Naive B cell (primary cell): Measurements from ENCODE around the gene USH2A. TPM values are rescaled to one million over a fixed set of nuclear protein-coding genes. Genes with fewer than 3 reads are reported as not detected.
A peak's percentile ranks its signal among the peaks of the same experiment; 100 is the strongest.

Source experiments
- ATAC-seq, 2 donors: fragments of 150-1000 bp; cut with Tn5 transposase; 2 replicates each; pipeline ENCODE4 v1.10.0; 2021; ENCODE audit warnings: low read depth in 2 of 2, mild to moderate bottlenecking in 2 of 2, moderate library complexity in 2 of 2
- DNase-seq: peaks from one replicate; pipeline ENCODE4 v3.0.0; 2022
- H3K27ac Mint-ChIP-seq, 6 donors: one replicate each; pipeline ENCODE4 v1.8.0; 2020 to 2022; ENCODE audit warnings: mild to moderate bottlenecking in 6 of 6, mixed read lengths in 6 of 6, moderate library complexity in 5 of 6, inconsistent platforms in 2 of 6
- H3K27me3 Mint-ChIP-seq, 3 donors: one replicate each; pipeline ENCODE4 v1.8.0; 2021 to 2022; ENCODE audit warnings: mixed read lengths in 3 of 3, mild to moderate bottlenecking in 1 of 3
- H3K36me3 Mint-ChIP-seq, 2 donors: one replicate each; pipeline ENCODE4 v1.8.0; 2020 to 2022; ENCODE audit warnings: mixed read lengths in 2 of 2, inconsistent platforms in 1 of 2, mild to moderate bottlenecking in 1 of 2
- H3K4me1 Mint-ChIP-seq, 3 donors: one replicate each; pipeline ENCODE4 v1.8.0; 2020 to 2022; ENCODE audit warnings: mixed read lengths in 3 of 3, inconsistent platforms in 1 of 3, mild to moderate bottlenecking in 1 of 3, moderate library complexity in 1 of 3
- H3K4me3 Mint-ChIP-seq, 8 donors: one replicate each; pipeline ENCODE4 v1.8.0; 2020 to 2022; ENCODE audit warnings: mild to moderate bottlenecking in 8 of 8, mixed read lengths in 8 of 8, moderate library complexity in 8 of 8, inconsistent platforms in 2 of 8
- H3K9me3 Mint-ChIP-seq, 7 donors: one replicate each; pipeline ENCODE4 v1.8.0; 2020 to 2022; ENCODE audit warnings: mixed read lengths in 7 of 7, mild to moderate bottlenecking in 5 of 7, inconsistent platforms in 2 of 7, moderate library complexity in 1 of 7
- polyA plus RNA-seq, 6 donors: library from polyadenylated mRNA; unstranded; fragments of 300-500 nt; fragmentation: Illumina TruSeq; gene quantifications; one replicate each; pipeline ENCODE4 v1.2.3, GENCODE V29; 2021; ENCODE audit warnings: low read depth in 6 of 6

USH2A gene
- polyA plus RNA-seq, 6 donors from 2014 or later = not detected

DNA sequence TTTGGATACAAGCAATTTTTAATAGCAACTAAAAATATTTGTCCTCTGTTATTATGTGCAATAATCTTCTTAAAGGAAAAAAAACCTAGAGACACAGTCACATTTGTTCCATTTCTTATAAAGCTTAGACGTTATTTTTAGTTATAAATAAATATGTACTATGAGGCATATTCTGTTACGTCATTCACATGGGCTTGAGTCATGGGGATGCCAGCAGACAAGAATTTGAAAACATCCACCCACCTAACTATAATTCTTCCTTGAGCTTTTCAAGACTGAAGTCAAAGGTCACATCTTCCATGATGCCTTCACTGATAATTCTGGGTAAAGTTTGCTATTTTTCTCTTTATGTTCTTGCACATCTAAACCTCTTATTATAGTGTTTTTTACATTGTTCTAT is 587.3 kb downstream of the USH2A start:
- no peak overlapping the region for H3K4me3 Mint-ChIP-seq
- H3K27me3 Mint-ChIP-seq = no peaks in the 10 kb centered on the region
- DNase-seq = no peak
- no peaks in the 10 kb centered on the region for H3K36me3 Mint-ChIP-seq
- no peak for ATAC-seq
- H3K9me3 Mint-ChIP-seq = peaks cover 0 to 13% (median 3%) of the 10 kb centered on the region in 7 donors
- H3K4me1 Mint-ChIP-seq = no peaks in the 10 kb centered on the region
- H3K27ac Mint-ChIP-seq = no peak overlapping the region

DNA sequence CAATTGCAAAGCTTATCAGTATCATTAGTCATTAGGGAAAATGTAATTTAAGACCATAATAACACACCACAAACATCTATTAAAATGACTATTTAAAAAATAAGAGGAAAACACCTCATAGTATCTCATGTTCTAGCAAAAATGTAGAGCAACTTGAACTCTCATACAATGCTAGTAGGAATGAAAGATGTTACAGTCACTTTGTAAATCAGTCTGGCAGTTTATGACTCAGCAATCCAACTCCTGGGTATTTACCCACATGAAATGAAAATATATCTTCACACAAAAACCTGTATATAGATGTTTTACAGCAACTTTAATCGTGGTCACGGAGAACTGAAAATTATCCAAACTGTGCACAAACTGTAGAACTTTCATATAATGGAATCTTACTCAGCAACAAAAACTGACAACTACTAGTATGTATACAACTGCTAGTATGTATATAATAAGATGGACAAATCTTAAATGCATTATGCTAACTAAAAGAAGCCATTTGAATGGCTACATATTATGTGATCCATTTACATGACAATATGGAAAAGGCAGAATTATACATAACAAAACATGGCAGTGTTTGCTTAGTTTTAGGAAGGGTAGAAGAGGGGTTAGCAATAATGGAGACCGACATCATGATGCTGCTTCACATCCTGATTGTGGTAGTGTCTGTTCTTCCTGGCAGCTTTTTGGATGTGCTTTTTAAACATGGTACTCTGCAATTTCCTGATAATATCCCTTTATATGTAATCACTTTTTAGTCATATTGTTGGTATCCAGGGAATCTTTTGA is 589.1 kb downstream of the USH2A start:
- H3K27ac Mint-ChIP-seq = no peak overlapping the region
- no peak for DNase-seq
- H3K27me3 Mint-ChIP-seq = no peaks in the 10 kb centered on the region
- peaks cover 0 to 15% (median 3%) of the 10 kb centered on the region in 7 donors for H3K9me3 Mint-ChIP-seq
- H3K36me3 Mint-ChIP-seq = no peaks in the 10 kb centered on the region
- ATAC-seq = no peak
- H3K4me3 Mint-ChIP-seq = no peak overlapping the region
- no peaks in the 10 kb centered on the region for H3K4me1 Mint-ChIP-seq

DNA sequence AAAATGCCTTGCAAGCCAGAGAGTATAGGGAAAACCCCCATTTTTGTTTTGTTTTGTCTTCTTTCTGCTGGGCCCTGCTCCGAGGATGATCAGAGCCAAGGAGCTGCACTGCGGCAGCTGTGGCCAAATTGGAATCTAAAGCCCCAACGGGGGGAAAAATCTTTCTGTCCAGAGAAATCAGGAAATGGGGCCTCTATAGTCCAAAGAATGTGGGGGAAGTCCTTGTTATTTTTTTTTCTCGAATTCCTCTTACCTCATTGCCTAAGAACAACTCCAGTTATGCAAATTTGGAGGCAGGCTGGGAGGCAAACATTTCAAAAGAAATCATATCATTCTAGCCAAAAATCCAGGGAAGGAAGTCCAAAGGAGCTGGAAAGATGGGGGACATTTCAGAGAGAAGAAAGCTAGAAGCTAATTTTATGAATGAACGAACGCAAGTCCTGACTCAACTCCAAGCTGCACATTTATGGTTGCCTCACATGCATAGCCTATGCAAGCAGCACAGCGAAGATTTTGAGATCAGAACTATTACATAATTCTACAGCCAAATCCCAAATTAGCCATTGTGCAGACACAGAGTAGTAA is 592.9 kb downstream of the USH2A start:
- Mint-ChIP-seq H3K4me3 (no peak overlapping the region), H3K4me1 (no peaks in the 10 kb centered on the region), H3K27ac (no peak overlapping the region), H3K36me3 (no peaks in the 10 kb centered on the region), H3K9me3 (peaks cover 0 to 15% (median 3%) of the 10 kb centered on the region in 7 donors), H3K27me3 (no peaks in the 10 kb centered on the region)
- DNase-seq (no peak), ATAC-seq (no peak)

DNA sequence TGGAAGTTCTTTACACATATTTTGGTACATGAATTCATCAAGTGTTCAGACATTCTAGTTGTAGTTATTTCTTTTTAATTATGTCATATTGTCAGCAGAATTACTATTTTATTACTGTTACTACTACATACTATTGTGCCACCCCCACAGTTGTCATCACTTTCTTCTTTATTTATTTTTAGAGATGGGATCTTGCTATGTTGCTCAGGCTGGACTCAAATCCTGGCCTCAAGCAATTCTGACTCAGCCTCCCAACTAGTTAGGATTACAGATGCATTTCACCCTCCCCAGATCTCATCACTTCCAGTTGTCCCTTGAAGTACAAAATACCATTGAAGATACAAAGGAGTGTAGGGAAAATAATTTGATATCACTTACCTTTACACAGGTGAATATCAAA is 598.2 kb downstream of the USH2A start:
- no peaks in the 10 kb centered on the region for H3K36me3 Mint-ChIP-seq
- H3K27me3 Mint-ChIP-seq = no peaks in the 10 kb centered on the region
- H3K27ac Mint-ChIP-seq = peak overlapping the region in 1 of 6 donors; percentile 5
- ATAC-seq (no peak), DNase-seq (no peak)
- H3K4me3 Mint-ChIP-seq = no peak overlapping the region
- H3K9me3 Mint-ChIP-seq = peaks cover 0 to 18% (median 5%) of the 10 kb centered on the region in 7 donors
- H3K4me1 Mint-ChIP-seq = no peaks in the 10 kb centered on the region

DNA sequence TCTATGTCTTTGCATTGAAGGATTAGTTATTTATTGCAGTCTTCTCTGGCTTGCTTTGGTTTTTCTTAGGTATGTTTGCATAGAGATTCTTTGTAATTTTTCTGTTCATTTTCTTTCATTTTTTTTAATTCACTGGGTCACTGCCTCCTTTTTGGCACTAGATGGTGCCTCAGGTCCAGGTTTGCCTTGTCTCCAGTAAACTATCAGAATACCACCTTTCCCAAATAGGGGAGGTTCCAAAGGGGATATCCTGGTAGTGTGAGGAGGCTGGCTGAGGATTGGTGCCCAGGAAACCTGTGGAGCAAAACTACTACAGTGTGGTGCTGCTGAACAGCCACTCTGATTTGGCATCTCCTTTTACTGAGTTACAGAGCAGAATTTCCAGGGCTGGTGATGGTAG is 599.0 kb downstream of the USH2A start:
- no peaks in the 10 kb centered on the region for H3K4me1 Mint-ChIP-seq
- peaks cover 0 to 18% (median 5%) of the 10 kb centered on the region in 7 donors for H3K9me3 Mint-ChIP-seq
- H3K4me3 Mint-ChIP-seq = no peak overlapping the region
- no peaks in the 10 kb centered on the region for H3K27me3 Mint-ChIP-seq
- H3K27ac Mint-ChIP-seq = no peak overlapping the region
- H3K36me3 Mint-ChIP-seq = no peaks in the 10 kb centered on the region
- no peak for ATAC-seq
- DNase-seq = no peak

DNA sequence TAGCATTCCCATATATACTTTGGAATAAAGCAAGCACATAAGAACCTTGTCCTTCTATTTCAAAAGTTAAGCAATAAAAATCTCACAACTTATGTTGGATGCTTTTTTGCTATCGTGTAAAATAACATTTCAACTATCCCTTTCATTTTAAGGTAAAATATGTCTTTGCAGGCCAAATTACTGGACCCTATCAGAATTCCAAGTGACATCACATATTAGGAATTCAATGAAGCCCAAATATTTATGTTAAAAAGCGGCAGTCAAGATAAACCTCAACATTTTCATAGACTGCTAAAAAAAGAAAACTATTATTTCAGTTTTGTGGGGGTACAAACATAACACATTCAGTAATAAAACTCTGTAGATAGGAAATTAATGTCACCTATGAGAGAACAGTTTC is 604.1 kb downstream of the USH2A start:
- H3K4me1 Mint-ChIP-seq = no peaks in the 10 kb centered on the region
- H3K27ac Mint-ChIP-seq = no peak overlapping the region
- DNase-seq (no peak), ATAC-seq (no peak)
- no peak overlapping the region for H3K4me3 Mint-ChIP-seq
- H3K9me3 Mint-ChIP-seq = peaks cover 0 to 18% (median 4%) of the 10 kb centered on the region in 7 donors
- H3K36me3 Mint-ChIP-seq = no peaks in the 10 kb centered on the region
- H3K27me3 Mint-ChIP-seq = no peaks in the 10 kb centered on the region

DNA sequence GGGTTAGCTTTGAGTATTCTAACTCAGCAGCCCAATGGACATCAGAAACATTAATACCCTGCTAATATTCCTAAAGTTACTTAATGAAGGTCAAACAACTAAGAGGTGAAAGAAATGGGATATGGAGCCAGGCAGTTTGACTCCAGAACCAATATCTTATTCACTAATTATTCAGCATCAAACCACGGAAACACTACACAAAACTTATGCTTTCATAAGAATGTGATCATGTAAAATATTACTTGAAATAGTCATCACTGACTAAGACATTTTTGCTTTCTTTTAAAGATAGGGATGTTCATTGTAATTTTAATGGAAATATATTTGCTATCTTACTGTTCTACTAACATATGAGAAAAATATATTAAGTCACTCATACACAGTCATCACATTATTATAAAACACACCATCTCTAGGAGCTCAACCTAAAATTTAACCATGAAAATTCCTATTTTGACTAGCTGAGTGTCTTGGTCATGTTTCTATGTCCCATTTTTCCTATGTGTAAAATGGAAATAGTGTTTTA is 615.3 kb downstream of the USH2A start:
- no peak overlapping the region for H3K27ac Mint-ChIP-seq
- no peaks in the 10 kb centered on the region for H3K4me1 Mint-ChIP-seq
- DNase-seq = no peak
- no peaks in the 10 kb centered on the region for H3K36me3 Mint-ChIP-seq
- peaks cover under 1 to 22% (median 14%) of the 10 kb centered on the region in 7 donors for H3K9me3 Mint-ChIP-seq
- ATAC-seq = no peak
- H3K4me3 Mint-ChIP-seq = no peak overlapping the region
- H3K27me3 Mint-ChIP-seq = no peaks in the 10 kb centered on the region

DNA sequence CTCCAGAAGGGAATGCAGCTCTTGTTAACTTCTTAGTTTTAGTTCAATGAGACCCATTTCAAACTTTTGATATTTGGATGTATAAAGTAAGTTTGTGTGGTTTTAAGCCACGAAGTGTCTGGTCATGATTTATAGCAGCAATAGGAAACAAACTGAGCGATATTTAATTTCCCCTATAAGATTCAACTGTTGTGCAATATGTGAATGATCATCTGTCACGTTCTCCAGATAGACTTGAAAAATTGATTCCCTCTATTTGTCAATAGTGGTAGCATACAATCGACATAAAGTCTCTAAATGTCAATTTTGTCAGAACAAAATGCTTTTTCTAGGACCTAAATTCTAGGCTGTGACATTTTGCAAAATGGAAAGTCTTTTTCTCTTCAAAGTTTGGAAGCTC is 616.0 kb downstream of the USH2A start:
- Mint-ChIP-seq H3K27ac (no peak overlapping the region), H3K9me3 (peaks cover 0 to 16% (median 9%) of the 10 kb centered on the region in 7 donors), H3K27me3 (no peaks in the 10 kb centered on the region), H3K36me3 (no peaks in the 10 kb centered on the region), H3K4me1 (no peaks in the 10 kb centered on the region), H3K4me3 (no peak overlapping the region)
- DNase-seq (no peak), ATAC-seq (no peak)

DNA sequence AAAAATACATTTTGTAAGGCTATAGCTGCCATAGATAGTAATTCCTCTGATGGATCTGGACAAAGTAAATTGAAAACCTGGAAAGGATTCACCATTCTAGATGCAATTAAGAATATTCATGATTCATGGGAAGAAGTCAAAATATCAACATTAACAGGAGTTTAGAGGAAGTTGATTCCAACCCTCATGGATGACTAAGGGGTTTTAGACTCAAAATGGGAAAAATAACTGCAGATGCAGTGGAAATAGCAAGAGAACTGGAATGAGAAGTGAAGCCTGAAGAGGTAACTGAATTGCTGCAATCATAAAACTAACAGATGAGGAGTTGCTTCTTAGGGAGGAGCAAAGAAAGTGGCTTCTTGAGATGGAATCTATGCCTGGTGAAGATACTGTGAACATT is 625.4 kb downstream of the USH2A start:
- H3K9me3 Mint-ChIP-seq = peaks cover 0 to 8% (median 3%) of the 10 kb centered on the region in 7 donors
- no peaks in the 10 kb centered on the region for H3K36me3 Mint-ChIP-seq
- no peaks in the 10 kb centered on the region for H3K4me1 Mint-ChIP-seq
- no peak for ATAC-seq
- no peak overlapping the region for H3K27ac Mint-ChIP-seq
- H3K27me3 Mint-ChIP-seq = no peaks in the 10 kb centered on the region
- H3K4me3 Mint-ChIP-seq = no peak overlapping the region
- DNase-seq = no peak

DNA sequence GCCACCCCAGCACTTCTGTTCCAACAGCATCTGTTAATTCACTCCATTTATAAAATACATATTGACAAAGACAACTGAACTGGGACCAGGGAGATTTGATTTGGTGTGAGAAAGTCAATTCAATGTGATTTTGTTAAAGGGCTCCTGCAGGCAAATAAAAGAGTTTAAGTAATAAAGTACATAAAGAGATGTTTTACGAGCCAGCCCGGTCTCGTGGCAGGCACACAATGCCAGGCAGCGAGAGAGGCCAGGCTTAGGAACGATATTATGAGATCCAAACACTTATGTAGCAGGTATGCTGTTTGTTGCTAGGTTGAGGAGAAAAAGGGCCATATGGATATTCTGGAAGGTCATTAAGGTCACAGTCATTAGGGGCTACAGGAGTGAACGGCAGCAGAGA is 629.1 kb downstream of the USH2A start:
- ATAC-seq = no peak
- no peak for DNase-seq
- H3K4me1 Mint-ChIP-seq = no peaks in the 10 kb centered on the region
- no peaks in the 10 kb centered on the region for H3K27me3 Mint-ChIP-seq
- H3K9me3 Mint-ChIP-seq = peaks cover 0 to 3% (median 0%) of the 10 kb centered on the region in 7 donors
- H3K36me3 Mint-ChIP-seq = no peaks in the 10 kb centered on the region
- H3K27ac Mint-ChIP-seq = no peak overlapping the region
- no peak overlapping the region for H3K4me3 Mint-ChIP-seq

DNA sequence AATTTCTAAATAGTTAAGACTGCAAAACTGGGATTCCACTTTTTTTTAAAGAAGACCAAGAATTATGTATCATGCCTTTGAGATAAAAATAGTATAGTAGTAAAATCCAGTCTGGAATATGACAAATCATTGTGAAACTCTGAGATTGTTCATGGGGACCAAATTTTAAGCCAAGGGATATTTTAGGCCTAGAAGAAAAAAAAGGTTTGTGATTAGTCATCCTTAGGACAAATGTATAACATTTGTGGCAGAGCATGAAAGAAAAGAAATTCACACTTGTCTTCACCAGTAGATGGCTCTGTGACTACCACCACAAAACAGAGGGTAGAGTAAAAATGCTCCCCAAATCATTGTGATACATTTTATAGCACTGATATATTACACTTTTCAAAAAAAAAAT is 630.1 kb downstream of the USH2A start:
- ATAC-seq (no peak), DNase-seq (no peak)
- H3K4me3 Mint-ChIP-seq = no peak overlapping the region
- no peaks in the 10 kb centered on the region for H3K4me1 Mint-ChIP-seq
- no peak overlapping the region for H3K27ac Mint-ChIP-seq
- H3K27me3 Mint-ChIP-seq = no peaks in the 10 kb centered on the region
- no peaks in the 10 kb centered on the region for H3K36me3 Mint-ChIP-seq
- no peaks in the 10 kb centered on the region for H3K9me3 Mint-ChIP-seq

DNA sequence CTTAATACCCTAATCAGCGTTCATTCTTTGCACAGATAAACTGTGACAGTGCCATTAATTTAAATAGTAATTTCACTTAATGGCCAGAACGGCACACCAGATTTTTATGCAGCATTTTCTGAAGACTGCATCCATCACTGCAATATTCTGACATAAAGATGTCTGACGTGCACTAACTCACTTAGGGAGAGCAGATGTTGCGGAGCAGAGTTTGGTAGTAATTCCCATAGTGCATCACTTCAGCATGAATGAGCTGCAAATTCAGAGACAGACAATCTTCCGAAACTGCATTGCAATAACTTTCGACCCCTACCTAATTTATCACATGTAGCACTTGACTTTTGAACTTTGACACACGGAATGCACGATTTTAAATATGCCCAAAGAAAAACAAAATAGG is 630.8 kb downstream of the USH2A start:
- ATAC-seq (no peak), DNase-seq (no peak)
- no peaks in the 10 kb centered on the region for H3K36me3 Mint-ChIP-seq
- H3K4me3 Mint-ChIP-seq = no peak overlapping the region
- H3K27me3 Mint-ChIP-seq = no peaks in the 10 kb centered on the region
- H3K27ac Mint-ChIP-seq = no peak overlapping the region
- H3K4me1 Mint-ChIP-seq = no peaks in the 10 kb centered on the region
- H3K9me3 Mint-ChIP-seq = no peaks in the 10 kb centered on the region

DNA sequence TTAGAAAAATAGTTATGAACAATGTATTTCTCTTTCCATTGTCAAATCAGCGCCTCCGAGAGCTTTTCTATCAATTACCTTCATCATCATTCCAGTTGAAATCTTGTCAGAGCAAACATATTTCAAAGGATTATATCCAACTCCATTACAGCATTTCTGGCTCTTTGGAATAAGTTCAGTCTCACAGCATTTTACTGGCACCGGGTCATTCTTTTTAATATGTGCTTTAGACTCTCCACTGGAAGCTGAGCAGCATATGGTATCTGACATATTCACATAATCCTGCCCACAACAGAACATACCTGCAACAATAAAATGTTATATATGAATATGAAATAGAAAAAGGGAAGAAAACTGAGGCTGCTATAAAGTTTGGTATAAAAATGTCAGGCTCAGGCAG is 633.3 kb downstream of the USH2A start:
- no peaks in the 10 kb centered on the region for H3K27me3 Mint-ChIP-seq
- H3K27ac Mint-ChIP-seq = no peak overlapping the region
- H3K36me3 Mint-ChIP-seq = no peaks in the 10 kb centered on the region
- H3K9me3 Mint-ChIP-seq = peaks cover 0 to 2% (median 0%) of the 10 kb centered on the region in 7 donors
- ATAC-seq = no peak
- DNase-seq = no peak
- H3K4me1 Mint-ChIP-seq = no peaks in the 10 kb centered on the region
- H3K4me3 Mint-ChIP-seq = no peak overlapping the region

DNA sequence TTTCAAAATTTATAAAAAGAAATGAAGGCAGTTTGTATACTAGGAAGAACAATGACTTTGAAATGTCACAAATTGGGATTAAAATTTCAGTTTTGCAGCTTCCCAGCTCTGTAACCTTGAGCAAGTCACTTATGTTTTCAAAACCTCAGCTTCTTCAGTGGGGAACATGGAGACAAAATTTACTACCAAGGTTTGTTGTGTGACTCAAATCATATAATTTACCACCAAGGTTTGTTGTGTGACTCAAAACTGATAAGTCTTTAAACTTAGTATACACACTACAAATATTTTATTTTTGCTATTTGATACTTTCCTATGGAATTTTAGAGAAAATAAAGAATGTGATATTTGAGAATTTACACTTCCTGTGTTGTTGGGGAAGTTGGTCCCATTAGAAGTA is 636.3 kb downstream of the USH2A start:
- Mint-ChIP-seq H3K4me1 (no peaks in the 10 kb centered on the region), H3K27me3 (no peaks in the 10 kb centered on the region), H3K36me3 (no peaks in the 10 kb centered on the region), H3K4me3 (no peak overlapping the region), H3K9me3 (peaks cover 0 to 3% (median 0%) of the 10 kb centered on the region in 7 donors), H3K27ac (no peak overlapping the region)
- DNase-seq (no peak), ATAC-seq (no peak)
